ACHN (cell line): ENCODE results near the gene HS3ST1.

Source experiments
- DNase-seq: peaks from one replicate; pipeline ENCODE4 v3.0.0-alpha.2; 2015
- in situ Hi-C: cut with HindIII; loops from 2 replicates; pipeline ENCODE4 v1.10.0; 2017; ENCODE audit warnings: low sequenced_read_pairs, low pct_ligation_motif_present, low pct_unique_long_range_greater_than_20kb

Gene HS3ST1

DNA sequence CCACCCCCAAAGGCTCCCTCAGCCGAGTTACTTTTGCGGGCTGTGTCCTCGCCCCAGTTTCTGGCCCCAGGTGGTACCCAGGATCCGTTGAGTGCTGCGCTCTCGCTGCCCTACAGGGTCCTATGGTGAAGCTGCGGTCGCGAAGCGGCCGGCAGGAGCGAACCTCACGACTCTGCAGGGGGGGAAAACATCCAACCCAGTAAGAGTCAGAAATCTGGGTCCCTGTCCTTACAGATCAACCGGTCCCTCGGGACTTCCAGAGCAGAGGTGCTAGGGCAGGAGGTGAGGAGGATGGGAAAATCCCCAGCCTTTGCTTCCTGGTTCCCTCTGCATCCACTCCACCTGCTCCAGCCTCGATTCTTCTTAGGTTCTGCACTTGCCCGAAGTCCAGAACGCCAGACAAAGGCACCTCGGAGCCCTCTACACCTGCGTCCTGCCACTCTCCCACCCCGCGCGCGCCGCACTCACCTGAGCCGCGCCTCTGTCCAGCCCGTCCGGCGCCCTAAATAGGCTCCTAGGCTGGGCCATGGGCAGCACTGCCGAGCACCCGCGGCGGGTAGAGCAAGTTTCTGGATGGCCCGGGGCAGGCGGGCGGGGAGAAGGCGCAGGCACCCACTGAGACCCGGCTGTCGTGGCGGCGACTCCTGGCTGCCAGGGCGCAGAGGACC lies at the start of gene HS3ST1:
TSS of gene HS3ST1 (minus strand) at position 664 of the 668 bp plus-strand sequence. CDS start 28,889 bp downstream, outside the sequence.
- DNase-seq = peak; percentile 2
- in situ Hi-C loops = no loop called here

DNA sequence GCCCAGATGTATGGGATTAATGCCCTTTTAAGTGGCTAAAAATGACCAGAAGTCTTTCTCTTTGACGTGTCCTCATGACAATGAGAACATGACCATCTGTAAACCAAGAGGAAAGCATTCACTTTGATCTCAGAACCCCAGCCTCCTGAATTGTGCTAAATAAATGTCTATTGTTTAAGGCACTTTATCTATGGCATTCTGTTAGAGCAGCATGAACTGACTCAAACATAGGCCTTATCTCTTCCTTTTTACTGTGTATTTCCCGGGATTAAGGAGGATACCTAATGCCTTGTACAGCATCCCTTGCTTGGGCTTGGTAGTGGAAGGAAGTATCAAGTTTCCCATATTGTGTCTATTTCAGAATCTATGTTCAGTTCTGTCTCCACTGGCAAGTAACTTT lies 47.2 kb upstream of the HS3ST1 start:
- DNase-seq = no peak
- in situ Hi-C loops = no loop called here

DNA sequence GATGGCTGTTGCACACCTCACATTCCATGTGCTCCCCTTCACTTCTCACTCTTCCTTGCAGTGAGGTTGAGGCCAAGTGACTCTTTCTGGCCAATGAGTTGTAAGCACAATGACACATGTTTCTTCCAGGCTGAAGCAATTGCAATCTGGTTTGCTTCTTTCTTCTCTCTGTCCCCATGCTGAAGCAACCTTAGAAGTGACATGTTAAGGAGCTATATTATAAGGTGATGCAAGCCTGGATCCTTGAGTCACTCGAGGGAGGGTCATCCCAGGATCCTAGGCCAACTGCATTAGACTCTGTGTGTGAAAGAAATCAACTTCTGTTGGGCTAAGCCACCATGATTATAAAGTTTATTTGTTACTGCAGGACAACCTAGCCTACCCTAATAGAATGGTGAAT lies 45.5 kb upstream of the HS3ST1 start:
- DNase-seq = no peak
- in situ Hi-C loops = no loop called here

DNA sequence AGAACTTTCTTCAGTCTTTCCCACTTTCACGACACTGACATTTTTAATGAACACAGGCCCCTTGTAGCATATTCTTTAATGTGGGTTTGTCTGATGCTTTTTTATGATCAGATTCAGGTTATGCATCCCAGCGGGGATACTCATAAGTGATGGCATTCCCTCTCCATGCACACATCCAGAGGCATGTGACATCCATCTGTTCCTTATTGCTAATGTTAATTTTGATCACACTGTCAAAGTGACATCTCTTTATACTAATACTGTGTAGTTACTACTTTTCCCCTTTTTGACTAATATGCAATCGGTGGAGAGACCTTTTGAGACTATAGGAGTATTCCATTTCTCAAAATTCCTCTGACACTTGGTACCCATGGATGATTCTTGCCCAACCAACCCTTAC lies 43.8 kb upstream of the HS3ST1 start:
- in situ Hi-C loops = no loop called here
- no peak for DNase-seq

DNA sequence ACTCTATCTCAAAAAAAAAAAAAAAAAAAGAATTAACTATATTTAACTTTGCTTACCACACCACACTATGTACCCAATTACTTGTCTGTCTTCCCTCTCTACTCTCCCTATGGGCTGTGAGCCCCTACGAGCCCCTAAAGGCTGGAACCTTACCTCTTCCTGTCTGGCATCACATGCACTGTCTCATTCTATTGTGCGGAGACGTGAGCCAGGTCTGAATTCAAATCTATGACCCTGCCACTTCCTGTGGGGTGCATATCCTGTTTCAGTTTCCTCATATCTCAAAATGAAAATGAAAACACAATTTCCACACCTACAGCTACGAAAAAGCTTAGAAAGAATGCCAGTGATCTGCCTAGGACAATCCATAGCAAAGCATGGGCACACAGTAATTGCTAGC lies 42.9 kb upstream of the HS3ST1 start:
- no peak for DNase-seq
- in situ Hi-C loops = no loop called here

DNA sequence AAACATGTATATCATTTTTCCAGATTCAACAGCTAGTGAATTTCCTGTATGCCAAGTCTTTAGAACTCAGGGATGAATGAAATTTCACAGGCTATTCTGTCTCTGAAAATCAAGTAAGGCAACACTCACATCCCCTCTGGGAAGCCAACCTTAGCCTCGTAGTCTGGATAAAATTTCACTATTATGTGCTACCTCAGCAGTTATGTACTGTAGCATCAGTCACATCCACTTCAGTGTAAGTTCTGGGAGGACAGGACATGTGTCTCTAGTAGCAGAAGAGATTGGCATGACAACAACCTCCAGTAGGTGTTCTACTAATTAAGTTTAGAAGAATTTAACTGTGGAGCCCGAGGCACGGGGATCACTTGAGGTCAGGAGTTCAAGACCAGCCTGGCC lies 42.4 kb upstream of the HS3ST1 start:
- in situ Hi-C loops = no loop called here
- DNase-seq = no peak

DNA sequence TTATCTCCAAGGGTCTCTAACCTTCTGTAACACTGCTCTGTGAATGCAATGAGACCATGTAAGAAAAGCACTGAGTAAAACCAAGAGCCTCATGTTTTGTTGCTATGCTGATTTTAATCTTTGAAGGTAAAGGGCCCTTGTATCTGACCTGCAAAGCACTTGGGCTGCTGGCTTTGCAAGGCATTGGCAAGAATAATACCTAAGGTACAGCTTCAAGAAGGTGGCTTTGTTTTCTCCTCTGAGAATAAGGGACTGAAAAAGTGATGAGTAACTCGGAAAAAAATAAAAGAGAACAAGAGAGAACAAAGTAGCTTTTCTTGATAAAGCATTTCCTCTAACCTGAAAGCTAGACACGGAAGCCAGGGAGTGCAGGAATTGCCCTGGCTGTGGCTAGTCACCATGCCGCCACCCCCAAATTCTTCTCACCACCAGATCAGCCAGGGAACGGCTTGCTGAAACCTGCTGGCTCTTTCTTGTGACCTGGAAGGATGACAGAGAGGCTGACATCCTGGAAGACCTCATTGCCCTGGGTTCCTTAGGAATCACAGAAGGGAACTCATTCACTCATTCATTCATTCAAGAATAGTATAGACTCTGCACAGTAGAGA lies 41.8 kb upstream of the HS3ST1 start:
- DNase-seq = no peak
- in situ Hi-C loops = no loop called here

DNA sequence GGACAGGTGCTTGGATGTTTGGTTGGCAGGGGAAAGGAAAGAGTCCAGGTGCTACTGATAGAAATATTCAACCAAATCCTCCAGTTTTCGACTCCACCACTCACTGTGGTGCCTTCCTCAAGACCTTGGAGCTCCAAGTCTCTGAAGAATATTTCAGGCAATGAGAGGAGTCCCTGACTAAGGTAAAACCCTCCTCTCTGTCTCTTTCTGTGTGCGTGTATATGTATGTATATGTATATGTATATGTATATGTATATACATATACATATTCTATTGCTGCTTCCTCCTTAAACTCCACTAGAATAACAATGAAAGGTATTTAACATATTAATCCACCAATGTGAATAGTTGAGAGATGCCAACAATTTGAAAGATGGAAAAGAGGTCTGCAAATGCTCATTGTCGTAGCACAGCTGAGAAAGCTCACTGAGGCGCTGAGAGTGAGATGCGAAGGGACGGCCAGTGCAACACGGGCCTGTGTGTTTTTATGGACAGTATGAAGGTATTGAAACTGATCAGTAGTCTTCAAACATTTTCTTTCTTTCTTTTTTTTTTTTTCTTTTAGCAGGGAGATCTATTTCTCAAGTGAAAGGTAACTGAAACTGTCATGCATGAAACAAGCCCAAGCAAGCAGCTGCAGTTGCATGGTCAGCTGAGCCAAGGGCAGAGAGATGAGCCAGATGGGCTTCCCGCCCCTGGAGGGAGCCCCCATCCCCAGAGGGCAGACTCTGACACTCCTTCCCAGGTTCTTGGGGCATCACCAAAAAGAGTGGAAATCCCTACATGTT lies 41.1 kb upstream of the HS3ST1 start:
- in situ Hi-C loops = no loop called here
- DNase-seq = no peak

DNA sequence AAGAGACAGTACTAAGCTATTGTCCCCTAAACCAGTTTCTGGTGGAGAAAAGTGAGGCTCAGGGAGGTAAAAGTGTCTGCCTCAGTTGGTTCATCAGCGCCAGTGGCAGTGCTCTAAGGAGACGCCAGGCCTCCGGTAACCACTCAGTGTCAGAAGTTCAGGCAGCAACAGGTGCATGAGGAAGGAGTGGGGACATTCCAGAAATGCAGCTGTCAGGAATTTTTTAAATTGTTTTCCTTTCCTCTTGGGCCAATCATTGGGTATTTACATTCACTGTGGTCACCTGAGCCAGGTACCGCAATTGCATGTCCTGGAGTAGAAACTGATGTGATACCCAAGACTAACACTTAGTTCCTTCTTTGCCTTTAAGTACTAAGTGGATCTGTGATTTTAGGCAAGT lies 40.2 kb upstream of the HS3ST1 start:
- DNase-seq = no peak

DNA sequence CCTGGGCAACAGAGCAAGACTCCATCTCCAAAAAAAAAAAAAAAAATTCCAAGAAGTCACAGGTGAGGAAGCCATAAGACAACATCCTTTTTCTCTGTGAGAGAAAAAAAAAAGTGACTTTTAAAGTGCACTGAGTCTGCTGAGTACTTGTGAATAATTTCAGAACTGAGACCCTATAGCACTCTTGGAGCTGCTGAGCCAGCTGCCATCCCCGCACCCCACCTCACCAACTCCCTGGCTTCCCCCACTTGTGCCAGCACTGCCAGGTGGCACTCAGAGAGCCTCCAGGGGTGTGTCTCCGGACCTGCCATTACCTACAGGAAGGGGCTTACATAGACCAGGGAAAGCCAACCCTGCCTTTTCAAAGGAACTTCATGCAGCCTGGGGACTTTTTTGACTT lies 39.2 kb upstream of the HS3ST1 start:
- no peak for DNase-seq
- in situ Hi-C loops = no loop called here

More for the DNA sequence above, 40.2 kb upstream of the HS3ST1 start:
- in situ Hi-C loops = no loop called here

DNA sequence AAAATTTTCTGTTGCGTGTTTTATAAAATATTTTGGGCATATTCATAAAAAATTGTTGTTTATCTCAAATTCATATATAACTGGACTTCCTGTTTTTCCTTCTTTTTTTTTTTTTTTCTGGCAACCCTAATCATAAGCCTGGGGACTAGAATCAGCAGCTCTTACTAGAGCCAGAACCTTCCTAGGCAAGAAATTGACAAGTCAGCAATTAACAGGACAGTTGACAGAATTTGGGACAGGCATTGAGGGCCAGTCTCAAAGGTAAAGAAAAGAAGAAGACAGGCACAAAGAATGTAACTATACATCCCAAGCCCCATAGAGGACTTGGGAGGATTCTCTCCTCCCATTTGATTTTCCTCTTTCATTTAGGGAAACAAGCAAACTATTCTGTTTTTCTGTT lies 35.0 kb upstream of the HS3ST1 start:
- DNase-seq = no peak
- in situ Hi-C loops = no loop called here

DNA sequence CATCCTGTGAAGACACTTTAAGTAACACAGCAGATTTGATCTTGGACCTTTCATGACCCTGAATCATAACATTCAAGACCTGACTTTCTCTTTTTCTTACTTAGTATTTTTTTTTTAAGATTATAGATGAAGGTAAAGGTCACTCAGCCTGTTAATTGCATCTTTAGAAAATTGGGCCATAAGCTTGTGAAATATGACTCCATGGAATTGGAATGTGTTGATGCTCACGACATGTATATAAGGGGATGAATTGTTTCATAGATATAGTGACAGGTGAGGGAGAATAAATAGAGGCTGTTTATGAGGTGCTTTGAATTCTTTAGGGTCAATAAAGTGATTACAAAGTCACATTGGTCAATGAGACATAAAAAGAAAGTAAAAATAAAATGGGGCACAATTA lies 27.7 kb upstream of the HS3ST1 start:
- in situ Hi-C loops = no loop called here

DNA sequence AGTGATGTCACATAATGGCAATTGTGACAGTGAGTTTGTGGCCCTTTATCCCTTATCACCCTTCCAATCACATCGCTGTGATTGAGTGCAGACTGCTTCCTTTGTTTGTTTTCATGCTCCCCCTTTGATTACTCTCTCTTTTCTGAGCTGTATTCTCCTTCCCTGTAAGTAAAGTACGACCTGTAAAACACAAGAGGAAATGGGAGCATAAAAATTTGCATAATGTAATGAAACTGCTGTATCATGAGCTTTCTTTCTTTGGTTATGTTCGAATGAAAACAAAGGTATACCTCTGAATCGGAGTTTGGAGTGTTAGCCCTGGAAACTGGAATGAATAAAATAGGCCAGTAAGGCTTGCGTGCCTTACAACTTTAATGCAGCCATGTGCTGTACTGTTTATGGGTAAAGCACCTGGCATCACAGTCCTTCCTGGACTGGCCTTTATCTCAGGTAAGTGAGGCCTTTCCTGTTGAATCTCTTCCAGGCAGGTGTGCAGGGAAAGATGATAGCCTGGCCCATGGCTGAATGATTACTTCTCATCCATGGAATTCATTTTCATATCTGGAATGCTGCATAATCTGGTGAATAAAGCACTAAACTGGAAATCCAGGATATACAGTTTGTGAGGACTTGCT lies 26.6 kb upstream of the HS3ST1 start:
- no peak for DNase-seq
- in situ Hi-C loops = no loop called here

More for the DNA sequence above, 27.7 kb upstream of the HS3ST1 start:
- no peak for DNase-seq

DNA sequence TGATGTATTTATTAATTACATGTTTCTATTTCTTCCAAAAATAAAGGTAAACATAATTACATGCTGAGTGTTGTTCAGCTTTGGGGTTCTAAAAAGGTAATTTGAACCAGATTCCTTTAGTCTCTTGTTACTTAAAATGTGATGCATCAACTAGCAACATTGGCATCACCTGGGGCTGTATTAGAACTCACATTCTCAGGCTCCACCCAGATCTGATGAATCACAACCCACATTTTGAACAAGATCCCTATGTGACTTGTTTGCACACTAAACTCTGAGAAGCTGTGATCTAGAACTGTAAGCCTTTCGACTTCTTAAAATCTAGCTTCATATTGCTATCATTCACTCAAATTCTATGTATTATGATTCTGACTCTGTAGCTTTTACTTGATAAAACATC lies 23.0 kb upstream of the HS3ST1 start:
- in situ Hi-C loops = no loop called here

DNA sequence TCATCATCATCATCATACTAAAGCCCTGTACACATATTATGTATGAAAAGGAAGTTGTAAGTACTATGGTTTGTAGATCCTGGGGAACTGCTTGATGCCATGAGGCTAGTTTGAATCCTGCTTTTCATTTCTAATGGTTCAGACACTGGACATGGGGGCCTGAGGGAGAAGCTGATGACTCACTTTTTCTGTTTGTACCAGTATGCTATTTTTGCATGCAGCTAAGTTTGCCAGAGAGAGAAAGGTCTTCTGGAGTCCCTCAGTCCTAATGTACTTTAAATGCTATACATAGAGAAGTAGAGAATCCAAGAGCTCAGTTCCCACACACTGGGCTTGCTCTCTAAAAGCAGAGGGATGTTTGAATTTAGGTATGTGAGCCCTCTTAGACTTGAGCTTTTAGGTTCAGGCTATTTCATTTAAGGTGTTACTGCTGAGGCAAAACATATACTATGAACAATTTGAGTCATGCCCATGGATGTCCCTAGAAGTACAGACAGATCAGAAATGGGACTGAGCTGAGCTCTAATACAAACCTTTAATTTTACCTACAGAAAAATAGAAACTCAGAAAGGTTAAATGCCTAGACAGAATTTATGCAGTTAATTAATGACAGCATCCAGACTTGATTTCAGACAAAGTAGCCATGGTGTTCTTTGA lies 17.6 kb upstream of the HS3ST1 start:
- in situ Hi-C loops = no loop called here
- DNase-seq = no peak

More for the DNA sequence above, 23.0 kb upstream of the HS3ST1 start:
- no peak for DNase-seq

DNA sequence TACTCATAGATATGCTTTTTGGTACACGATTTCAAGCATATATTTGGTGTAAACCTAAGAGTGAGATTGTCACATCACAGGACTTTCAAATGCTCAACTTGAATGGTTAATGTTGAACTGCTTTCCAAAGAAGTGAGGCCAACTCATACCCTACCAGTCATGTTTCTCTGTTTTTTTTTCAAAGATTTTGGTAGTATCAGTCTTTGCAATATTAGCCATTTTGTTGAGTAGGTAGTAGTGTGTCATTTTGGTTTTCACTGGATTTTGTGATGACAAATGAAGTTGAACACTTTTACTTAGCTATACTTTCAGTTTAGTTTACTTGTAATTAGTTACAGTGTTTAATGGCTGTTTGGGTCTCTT lies 12.5 kb upstream of the HS3ST1 start:
- in situ Hi-C loops = no loop called here
- no peak for DNase-seq

DNA sequence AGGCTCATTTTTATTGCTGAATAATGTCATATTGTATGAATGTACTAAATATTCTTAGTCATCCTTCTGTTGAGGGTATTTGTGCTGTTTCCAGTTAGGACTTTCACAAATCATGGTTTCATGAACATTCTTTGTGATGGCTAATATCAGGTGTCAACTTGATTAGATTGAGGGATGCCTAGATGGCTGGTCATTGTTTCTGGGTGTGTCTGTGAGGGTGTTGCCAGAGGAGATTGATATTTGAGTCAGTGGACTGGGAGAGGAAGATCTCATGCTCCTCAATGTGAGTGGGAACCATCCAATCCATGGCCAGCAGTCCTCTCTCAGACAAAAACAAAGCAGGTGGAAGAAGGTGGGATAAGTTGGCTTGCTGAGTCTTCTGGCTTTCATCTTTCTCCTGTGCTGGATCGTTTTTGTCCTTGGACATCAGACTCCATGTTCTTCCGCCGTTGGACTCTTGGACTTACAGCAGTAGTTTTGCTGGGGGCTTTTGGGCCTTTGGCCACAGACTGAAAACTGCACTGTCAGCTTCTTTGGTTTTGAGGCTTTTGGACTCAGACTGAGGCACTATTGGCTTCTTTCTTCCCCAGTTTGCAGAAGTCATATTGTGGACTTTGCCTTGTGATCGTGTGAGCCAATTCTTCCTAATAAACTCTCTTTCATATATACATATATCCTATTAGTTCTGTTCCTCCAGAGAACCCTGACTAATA lies 11.9 kb upstream of the HS3ST1 start:
- in situ Hi-C loops = no loop called here

DNA sequence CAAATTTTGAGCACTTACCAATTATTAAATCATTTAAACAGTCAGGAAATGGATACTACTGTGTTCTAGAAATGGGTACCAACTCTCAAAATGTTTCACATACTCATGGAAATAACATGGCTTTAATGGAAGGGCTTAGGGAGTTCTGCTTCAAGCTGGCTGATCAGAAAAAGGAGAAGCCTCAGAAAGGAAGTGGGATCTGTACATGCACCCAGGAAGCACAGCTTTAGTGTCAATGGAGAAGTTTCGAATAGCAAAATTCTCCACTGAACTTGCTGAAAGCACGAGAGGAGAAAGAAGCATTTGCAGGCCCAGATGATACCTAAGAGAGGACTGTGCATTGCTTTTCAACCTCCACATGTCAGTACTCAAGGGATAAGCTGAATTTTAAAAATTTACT lies 11.1 kb upstream of the HS3ST1 start:
- no peak for DNase-seq
- in situ Hi-C loops = no loop called here

More for the DNA sequence above, 11.9 kb upstream of the HS3ST1 start:
- DNase-seq = no peak
